Measurements from ENCODE around the gene RPS6KA1.

RPS6KA1 gene

GRCh38 chr1:26614655-26615411, 85.3 kb downstream of the RPS6KA1 start:
- DNase-seq (ENCODE audit: extremely low read depth, low read depth): no peak
- TF ChIP-seq, protein P1, sequence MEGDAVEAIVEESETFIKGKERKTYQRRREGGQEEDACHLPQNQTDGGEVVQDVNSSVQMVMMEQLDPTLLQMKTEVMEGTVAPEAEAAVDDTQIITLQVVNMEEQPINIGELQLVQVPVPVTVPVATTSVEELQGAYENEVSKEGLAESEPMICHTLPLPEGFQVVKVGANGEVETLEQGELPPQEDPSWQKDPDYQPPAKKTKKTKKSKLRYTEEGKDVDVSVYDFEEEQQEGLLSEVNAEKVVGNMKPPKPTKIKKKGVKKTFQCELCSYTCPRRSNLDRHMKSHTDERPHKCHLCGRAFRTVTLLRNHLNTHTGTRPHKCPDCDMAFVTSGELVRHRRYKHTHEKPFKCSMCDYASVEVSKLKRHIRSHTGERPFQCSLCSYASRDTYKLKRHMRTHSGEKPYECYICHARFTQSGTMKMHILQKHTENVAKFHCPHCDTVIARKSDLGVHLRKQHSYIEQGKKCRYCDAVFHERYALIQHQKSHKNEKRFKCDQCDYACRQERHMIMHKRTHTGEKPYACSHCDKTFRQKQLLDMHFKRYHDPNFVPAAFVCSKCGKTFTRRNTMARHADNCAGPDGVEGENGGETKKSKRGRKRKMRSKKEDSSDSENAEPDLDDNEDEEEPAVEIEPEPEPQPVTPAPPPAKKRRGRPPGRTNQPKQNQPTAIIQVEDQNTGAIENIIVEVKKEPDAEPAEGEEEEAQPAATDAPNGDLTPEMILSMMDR (IDR thresholded peaks at IDR 0.05; ENCODE audit: low read depth, low read length): no peak

DNA sequence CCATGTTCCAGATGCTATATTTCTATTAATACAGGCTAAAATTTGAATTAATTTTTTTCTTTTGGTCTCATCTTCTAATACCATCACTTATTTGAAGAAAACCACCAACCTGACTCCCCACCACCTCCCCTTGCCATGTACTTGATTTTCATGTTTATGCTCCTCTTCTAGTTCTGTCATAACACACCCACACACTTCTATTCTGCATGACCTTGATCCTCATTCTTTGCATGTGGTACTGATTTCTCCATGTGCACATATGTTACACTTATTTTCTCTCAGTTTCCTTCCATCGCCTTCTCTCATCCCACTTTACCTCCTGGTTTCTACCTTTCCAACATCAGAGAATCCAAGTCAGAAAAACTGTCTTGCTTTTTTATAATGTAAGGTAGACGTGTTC, 87.3 kb downstream of the RPS6KA1 start:
- no peak for DNase-seq (ENCODE audit: extremely low read depth, low read depth)

DNA sequence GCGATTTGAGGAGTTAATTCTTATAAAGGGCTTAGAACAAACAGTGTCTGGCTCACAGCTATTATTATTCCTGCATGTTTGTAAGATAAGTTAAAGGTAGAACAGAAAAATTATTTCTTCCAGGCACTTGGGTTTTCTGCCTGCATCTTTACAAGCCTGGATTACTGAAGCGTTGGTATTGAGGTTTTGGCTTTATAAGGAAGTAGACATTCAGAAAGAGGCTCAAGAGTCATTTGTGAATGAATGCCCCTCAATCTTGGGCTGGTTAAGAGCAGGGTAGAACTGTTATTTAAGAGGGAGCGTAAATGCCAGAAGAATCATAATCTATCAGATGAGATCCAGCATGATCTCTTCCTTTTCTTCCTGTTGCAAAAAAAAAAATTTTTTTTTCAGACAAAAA, 89.0 kb downstream of the RPS6KA1 start:
- DNase-seq (ENCODE audit: extremely low read depth, low read depth): no peak
- TF ChIP-seq, protein P1 (IDR thresholded peaks at IDR 0.05; ENCODE audit: low read depth, low read length): no peak

More for the DNA sequence above, 87.3 kb downstream of the RPS6KA1 start:
- TF ChIP-seq, protein P1 (IDR thresholded peaks at IDR 0.05; ENCODE audit: low read depth, low read length): no peak

All from AG09319 (cell line).